ENCODE measurements around the gene TFDP1. TPM values are rescaled to one million over a fixed set of nuclear protein-coding genes. Genes with fewer than 3 reads are reported as not detected.

Gene TFDP1
- total RNA-seq, 1 experiment from 2014 or later: 127 TPM

- H3K36me3 ChIP-seq: no peaks in the 10 kb centered on the region
- no peaks in the 10 kb centered on the region for H3K4me1 ChIP-seq
- no peak overlapping the region for H3K27ac ChIP-seq
- no peak overlapping the region for H3K4me3 ChIP-seq
- no peaks in the 10 kb centered on the region for H3K9me3 ChIP-seq (replicated peaks)
- DNase-seq: no peak
- no peaks in the 10 kb centered on the region for H3K27me3 ChIP-seq
Observed at GRCh38 chr13:113654175-113654560, 69.6 kb downstream of the TFDP1 start.

- no peaks in the 10 kb centered on the region for H3K9me3 ChIP-seq (replicated peaks)
- peak in 1 of 2 experiments; percentile 1 for DNase-seq
- H3K4me1 ChIP-seq: no peaks in the 10 kb centered on the region
- no peak overlapping the region for H3K27ac ChIP-seq
- H3K4me3 ChIP-seq: no peak overlapping the region
- no peaks in the 10 kb centered on the region for H3K36me3 ChIP-seq
- H3K27me3 ChIP-seq: no peaks in the 10 kb centered on the region
Observed at GRCh38 chr13:113654591-113655345, 70.2 kb downstream of the TFDP1 start.

- no peaks in the 10 kb centered on the region for H3K4me1 ChIP-seq
- peak in 1 of 2 experiments; percentile 0 for DNase-seq
- no peaks in the 10 kb centered on the region for H3K27me3 ChIP-seq
- no peaks in the 10 kb centered on the region for H3K36me3 ChIP-seq
- H3K4me3 ChIP-seq: no peak overlapping the region
- no peak overlapping the region for H3K27ac ChIP-seq
- H3K9me3 ChIP-seq (replicated peaks): no peaks in the 10 kb centered on the region
Observed at GRCh38 chr13:113655346-113656002, 70.9 kb downstream of the TFDP1 start.

GRCh38 chr13:113656003-113656588, 71.5 kb downstream of the TFDP1 start:
- H3K36me3 ChIP-seq: no peaks in the 10 kb centered on the region
- no peak overlapping the region for H3K27ac ChIP-seq
- no peaks in the 10 kb centered on the region; the same call in 1 of the 2 replicates for H3K27me3 ChIP-seq
- peak in 1 of 2 experiments; percentile 4 for DNase-seq
- no peak overlapping the region for H3K4me3 ChIP-seq
- no peaks in the 10 kb centered on the region for H3K4me1 ChIP-seq
- no peaks in the 10 kb centered on the region for H3K9me3 ChIP-seq (replicated peaks)

GRCh38 chr13:113656831-113657671, 72.5 kb downstream of the TFDP1 start:
- H3K27ac ChIP-seq: no peak overlapping the region
- no peaks in the 10 kb centered on the region for H3K36me3 ChIP-seq
- H3K27me3 ChIP-seq: no peaks in the 10 kb centered on the region; the same call in 1 of the 2 replicates
- no peaks in the 10 kb centered on the region for H3K4me1 ChIP-seq
- DNase-seq: peak in 1 of 2 experiments; percentile 0
- H3K4me3 ChIP-seq: no peak overlapping the region
- H3K9me3 ChIP-seq (replicated peaks): no peaks in the 10 kb centered on the region

- no peaks in the 10 kb centered on the region for H3K4me1 ChIP-seq
- DNase-seq: peak in 1 of 2 experiments; percentile 1
- H3K9me3 ChIP-seq (replicated peaks): no peaks in the 10 kb centered on the region
- H3K4me3 ChIP-seq: no peak within 1 kb of the TSS
- no peaks in the 10 kb centered on the region; the same call in 1 of the 2 replicates for H3K27me3 ChIP-seq
- H3K27ac ChIP-seq: no peak within 1 kb of the TSS
- H3K36me3 ChIP-seq: no peaks in the 10 kb centered on the region
Observed at GRCh38 chr13:113657851-113658741, 73.5 kb downstream of the TFDP1 start, which contains the start of gene ATP4B. Gene ATP4B, minus strand, starts transcription at chr13:113658198. Its CDS starts 54 bp downstream, at chr13:113658144.

- no peak overlapping the region for H3K4me3 ChIP-seq
- no peaks in the 10 kb centered on the region; the same call in 1 of the 2 replicates for H3K27me3 ChIP-seq
- no peaks in the 10 kb centered on the region for H3K36me3 ChIP-seq
- H3K9me3 ChIP-seq (replicated peaks): no peaks in the 10 kb centered on the region
- DNase-seq: peak in 1 of 2 experiments; percentile 1
- H3K27ac ChIP-seq: no peak overlapping the region
- no peaks in the 10 kb centered on the region for H3K4me1 ChIP-seq
Observed at GRCh38 chr13:113658836-113659235, 74.3 kb downstream of the TFDP1 start.

- Histone ChIP-seq H3K36me3 (no peaks in the 10 kb centered on the region), H3K27me3 (no peaks in the 10 kb centered on the region; the same call in 1 of the 2 replicates), H3K4me1 (no peaks in the 10 kb centered on the region), H3K9me3 (replicated peaks) (no peaks in the 10 kb centered on the region), H3K4me3 (no peak overlapping the region), H3K27ac (no peak overlapping the region)
- no peak for DNase-seq
Observed at GRCh38 chr13:113659337-113659736, 74.8 kb downstream of the TFDP1 start.

- H3K4me3 ChIP-seq: no peak overlapping the region
- H3K27me3 ChIP-seq: no peaks in the 10 kb centered on the region; the same call in 1 of the 2 replicates
- no peaks in the 10 kb centered on the region for H3K4me1 ChIP-seq
- no peak overlapping the region for H3K27ac ChIP-seq
- H3K9me3 ChIP-seq (replicated peaks): no peaks in the 10 kb centered on the region
- H3K36me3 ChIP-seq: no peaks in the 10 kb centered on the region
- peak in 1 of 2 experiments; percentile 1 for DNase-seq
Observed at GRCh38 chr13:113660066-113660465, 75.5 kb downstream of the TFDP1 start.

- DNase-seq: no peak
- Histone ChIP-seq H3K27me3 (no peaks in the 10 kb centered on the region; the same call in 1 of the 2 replicates), H3K4me1 (no peaks in the 10 kb centered on the region), H3K27ac (no peak overlapping the region), H3K4me3 (no peak overlapping the region), H3K9me3 (replicated peaks) (no peaks in the 10 kb centered on the region), H3K36me3 (no peaks in the 10 kb centered on the region)
Observed at GRCh38 chr13:113661509-113661908, 77.0 kb downstream of the TFDP1 start.

- Histone ChIP-seq H3K9me3 (replicated peaks) (no peaks in the 10 kb centered on the region), H3K27ac (no peak overlapping the region), H3K27me3 (no peaks in the 10 kb centered on the region; the same call in 1 of the 2 replicates), H3K4me3 (no peak overlapping the region), H3K4me1 (no peaks in the 10 kb centered on the region), H3K36me3 (no peaks in the 10 kb centered on the region)
- peak in 1 of 2 experiments; percentile 1 for DNase-seq
Observed at GRCh38 chr13:113663934-113664333, 79.4 kb downstream of the TFDP1 start.

GRCh38 chr13:113664751-113665596, 80.4 kb downstream of the TFDP1 start:
- Histone ChIP-seq H3K36me3 (no peaks in the 10 kb centered on the region), H3K9me3 (replicated peaks) (no peaks in the 10 kb centered on the region), H3K27me3 (no peaks in the 10 kb centered on the region; the same call in 1 of the 2 replicates), H3K27ac (no peak overlapping the region), H3K4me1 (no peaks in the 10 kb centered on the region), H3K4me3 (no peak overlapping the region)
- DNase-seq: peak in 1 of 2 experiments; percentile 3
